GM21526 (cell line): ENCODE measurements around the gene PLEKHN1.

ENCODE experiments used
- ATAC-seq: cut with Tn5 transposase; IDR thresholded peaks from one replicate; pipeline ENCODE4 v1.9.1; 2021; ENCODE audit warnings: moderate library complexity; ENCODE audit not compliant: unreplicated experiment, low FRiP score

PLEKHN1 gene

GRCh38 chr1:958823-959730, 7.2 kb upstream of the PLEKHN1 start, which contains the start of gene NOC2L:
Gene NOC2L, minus strand, starts transcription at chr1:959256. Its CDS starts 16 bp downstream, at chr1:959240.
- ATAC-seq: peak; percentile 60

GRCh38 chr1:959731-960362, 6.4 kb upstream of the PLEKHN1 start:
- no peak for ATAC-seq

- no peak for ATAC-seq
Measured at GRCh38 chr1:960363-961131, 5.7 kb upstream of the PLEKHN1 start, which contains the start of gene KLHL17. Gene KLHL17, plus strand, starts transcription at chr1:960584. Its CDS starts 110 bp downstream, at chr1:960694.

- ATAC-seq: no peak
Measured at GRCh38 chr1:961132-961669, 5.1 kb upstream of the PLEKHN1 start.

GRCh38 chr1:962381-963300, 3.6 kb upstream of the PLEKHN1 start:
- no peak for ATAC-seq

- no peak for ATAC-seq
Measured at GRCh38 chr1:963301-963651, 3.0 kb upstream of the PLEKHN1 start.

- ATAC-seq: no peak
Measured at GRCh38 chr1:963746-964525, 2.3 kb upstream of the PLEKHN1 start.

- ATAC-seq: no peak
Measured at GRCh38 chr1:964691-965525, 1.4 kb upstream of the PLEKHN1 start.

- ATAC-seq: no peak
Measured at GRCh38 chr1:965526-966134, 652 bp upstream of the PLEKHN1 start.

- peak; percentile 45 for ATAC-seq
Measured at GRCh38 chr1:966704-967300, 520 bp downstream of the PLEKHN1 start.

- ATAC-seq: no peak
Measured at GRCh38 chr1:967466-968343, 1.4 kb downstream of the PLEKHN1 start.

- ATAC-seq: no peak
Measured at GRCh38 chr1:969260-969855, 3.1 kb downstream of the PLEKHN1 start.

GRCh38 chr1:970242-970972, 4.1 kb downstream of the PLEKHN1 start:
- no peak for ATAC-seq

GRCh38 chr1:970973-971730, 4.9 kb downstream of the PLEKHN1 start:
- ATAC-seq: no peak
